ENCODE results near the gene PAM. TPM values are rescaled to one million over a fixed set of nuclear protein-coding genes. Genes with fewer than 3 reads are reported as not detected.

PAM gene
- total and polyA plus RNA-seq, 3 donors from 2014 or later: 65.5 to 92.5 (median 77.5) TPM

DNA sequence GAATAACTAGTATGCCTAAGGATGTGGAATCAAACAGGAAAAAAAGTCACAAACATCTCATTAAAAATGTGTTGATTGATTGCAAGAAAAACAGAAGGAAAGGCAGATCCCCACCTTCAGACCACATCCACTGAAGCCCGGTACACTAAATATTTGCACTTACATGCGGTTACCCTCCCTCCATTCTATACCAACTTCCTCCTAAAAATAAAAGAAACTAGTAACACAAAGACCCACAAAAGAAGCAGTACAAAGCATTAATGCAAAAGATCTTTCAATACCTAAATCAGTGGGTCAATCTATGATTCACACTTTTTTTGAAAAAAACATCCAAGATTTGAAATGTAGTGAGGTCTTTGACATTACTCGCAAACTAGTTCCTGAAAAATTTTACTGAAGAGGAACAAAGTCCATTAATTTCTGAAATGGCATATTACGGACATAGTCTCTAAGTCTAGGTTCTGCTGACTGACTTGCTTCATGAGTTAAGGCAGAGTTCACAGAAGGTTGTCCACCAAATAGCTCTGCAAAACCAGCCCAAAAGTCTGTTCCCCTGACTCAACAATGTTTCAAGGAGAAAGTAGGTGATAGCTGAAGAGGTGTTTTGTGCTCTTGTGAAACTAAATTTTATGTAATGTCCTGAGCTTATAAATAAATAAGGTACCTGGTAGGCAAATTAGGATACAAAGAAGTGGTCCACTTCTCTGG, 100.7 kb downstream of the PAM start:
- Histone ChIP-seq H3K36me3 (ENCODE audit: low read depth, missing control alignments) (no peaks in the 10 kb centered on the region), H3K27me3 (no peaks in the 10 kb centered on the region), H3K27ac (no peak overlapping the region), H3K9me3 (no peaks in the 10 kb centered on the region), H3K4me1 (no peaks in the 10 kb centered on the region), H3K4me3 (no peak overlapping the region)
- no peak for TF ChIP-seq POLR2A (IDR thresholded peaks at IDR 0.05)
- TF ChIP-seq, protein P1, sequence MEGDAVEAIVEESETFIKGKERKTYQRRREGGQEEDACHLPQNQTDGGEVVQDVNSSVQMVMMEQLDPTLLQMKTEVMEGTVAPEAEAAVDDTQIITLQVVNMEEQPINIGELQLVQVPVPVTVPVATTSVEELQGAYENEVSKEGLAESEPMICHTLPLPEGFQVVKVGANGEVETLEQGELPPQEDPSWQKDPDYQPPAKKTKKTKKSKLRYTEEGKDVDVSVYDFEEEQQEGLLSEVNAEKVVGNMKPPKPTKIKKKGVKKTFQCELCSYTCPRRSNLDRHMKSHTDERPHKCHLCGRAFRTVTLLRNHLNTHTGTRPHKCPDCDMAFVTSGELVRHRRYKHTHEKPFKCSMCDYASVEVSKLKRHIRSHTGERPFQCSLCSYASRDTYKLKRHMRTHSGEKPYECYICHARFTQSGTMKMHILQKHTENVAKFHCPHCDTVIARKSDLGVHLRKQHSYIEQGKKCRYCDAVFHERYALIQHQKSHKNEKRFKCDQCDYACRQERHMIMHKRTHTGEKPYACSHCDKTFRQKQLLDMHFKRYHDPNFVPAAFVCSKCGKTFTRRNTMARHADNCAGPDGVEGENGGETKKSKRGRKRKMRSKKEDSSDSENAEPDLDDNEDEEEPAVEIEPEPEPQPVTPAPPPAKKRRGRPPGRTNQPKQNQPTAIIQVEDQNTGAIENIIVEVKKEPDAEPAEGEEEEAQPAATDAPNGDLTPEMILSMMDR (IDR thresholded peaks at IDR 0.05): no peak
- WGBS, 2 donors: 92 to 93% methylated on average over 4 of the region's 4 CpGs
- intact Hi-C loops (cut with DNase I; ENCODE audit: low total_unique reads): no loop called here
- no peak for DNase-seq

DNA sequence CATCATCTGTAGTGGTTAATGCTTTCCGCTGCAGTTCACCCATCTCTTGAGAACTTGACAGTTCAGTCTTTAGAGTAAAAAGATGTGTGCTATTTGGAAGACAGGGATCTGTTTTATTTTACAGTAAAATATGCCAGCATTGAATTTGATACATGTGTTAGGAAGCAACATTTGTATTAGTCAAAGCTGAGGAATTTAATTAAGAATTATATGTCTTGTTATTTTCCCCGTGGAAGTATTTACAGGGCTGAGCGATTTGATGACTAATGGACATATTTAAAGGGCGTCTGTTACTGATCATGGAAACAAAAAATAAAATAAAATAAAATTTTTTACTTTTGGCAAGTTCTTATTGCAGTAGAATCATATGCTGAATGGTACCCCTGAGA, 101.3 kb downstream of the PAM start:
- Histone ChIP-seq H3K27me3 (no peaks in the 10 kb centered on the region), H3K9me3 (no peaks in the 10 kb centered on the region), H3K4me3 (no peak overlapping the region), H3K27ac (no peak overlapping the region), H3K4me1 (no peaks in the 10 kb centered on the region), H3K36me3 (ENCODE audit: low read depth, missing control alignments) (no peaks in the 10 kb centered on the region)
- no peak for TF ChIP-seq POLR2A (IDR thresholded peaks at IDR 0.05)
- TF ChIP-seq, protein P1 (IDR thresholded peaks at IDR 0.05): no peak
- WGBS, 2 donors: 84 to 95% methylated on average over 4 of the region's 4 CpGs
- intact Hi-C loops (cut with DNase I; ENCODE audit: low total_unique reads): no loop called here
- DNase-seq: no peak

DNA sequence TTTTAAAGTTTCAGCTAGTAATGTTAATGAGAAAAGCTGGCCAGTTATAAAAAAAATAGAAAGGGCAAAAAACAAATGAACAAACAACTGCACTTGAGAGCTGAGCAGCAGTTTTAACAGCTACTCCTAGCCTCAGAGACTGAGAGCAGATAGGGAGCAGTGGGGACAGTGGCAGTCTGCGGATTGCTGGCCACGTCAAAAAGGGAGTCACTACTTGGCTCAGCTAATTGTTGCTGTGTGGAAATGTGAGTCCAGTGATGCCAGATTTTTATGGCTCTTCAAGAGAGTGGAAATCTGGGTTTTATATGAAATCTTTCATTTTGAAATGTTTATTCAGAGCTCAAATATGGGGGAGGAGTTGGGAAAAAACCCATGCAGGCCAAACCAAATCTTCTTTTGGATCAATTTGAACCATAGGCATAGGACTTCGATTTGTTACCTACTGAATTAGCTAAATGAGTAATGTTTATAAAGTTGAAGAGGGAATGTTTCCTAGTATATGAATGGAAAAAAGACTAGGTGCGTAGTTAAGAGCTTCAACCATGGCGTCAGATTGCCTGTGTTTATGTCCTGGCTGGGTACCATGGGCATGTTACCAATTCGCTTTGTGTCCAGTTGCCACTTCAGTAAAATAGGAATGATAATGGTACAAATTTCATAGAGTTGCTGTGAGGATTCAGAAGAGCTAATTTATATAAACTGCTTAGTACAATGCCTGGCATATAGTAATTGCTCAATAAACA, 102.1 kb downstream of the PAM start:
- Histone ChIP-seq H3K4me3 (no peak overlapping the region), H3K27me3 (no peaks in the 10 kb centered on the region), H3K9me3 (no peaks in the 10 kb centered on the region), H3K27ac (no peak overlapping the region), H3K4me1 (no peaks in the 10 kb centered on the region), H3K36me3 (ENCODE audit: low read depth, missing control alignments) (no peaks in the 10 kb centered on the region)
- DNase-seq: no peak
- WGBS, 2 donors: 86 to 92% methylated on average over 6 of the region's 6 CpGs
- TF ChIP-seq, protein P1 (IDR thresholded peaks at IDR 0.05): no peak
- TF ChIP-seq POLR2A (IDR thresholded peaks at IDR 0.05): no peak
- intact Hi-C loops (cut with DNase I; ENCODE audit: low total_unique reads): no loop called here

DNA sequence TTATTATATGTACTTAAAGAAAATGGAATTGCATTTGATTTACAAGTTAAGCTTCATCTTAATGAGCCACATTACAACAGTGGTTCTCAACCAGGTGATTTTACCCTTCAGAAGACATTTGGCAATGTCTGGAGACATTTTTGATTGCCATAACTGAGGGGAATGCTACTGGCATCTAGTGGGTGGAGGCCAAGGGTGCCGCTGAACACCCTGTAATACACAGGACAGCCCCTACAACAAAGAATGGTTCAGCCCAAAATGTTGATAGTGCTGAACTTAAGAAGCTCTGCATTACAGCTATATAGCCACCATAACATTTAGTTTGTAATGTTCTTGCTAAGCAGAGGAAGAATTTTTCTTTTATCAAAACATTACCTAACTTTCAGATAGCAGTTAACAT, 103.1 kb downstream of the PAM start:
- 94 to 100% methylated on average over 1 of the region's 1 CpG for WGBS, 2 donors
- no peak overlapping the region for H3K27ac ChIP-seq
- TF ChIP-seq POLR2A (IDR thresholded peaks at IDR 0.05): no peak
- TF ChIP-seq, protein P1 (IDR thresholded peaks at IDR 0.05): no peak

More for the DNA sequence above, 103.1 kb downstream of the PAM start:
- Histone ChIP-seq H3K27me3 (no peaks in the 10 kb centered on the region), H3K4me3 (no peak overlapping the region), H3K9me3 (no peaks in the 10 kb centered on the region), H3K4me1 (no peaks in the 10 kb centered on the region), H3K36me3 (ENCODE audit: low read depth, missing control alignments) (no peaks in the 10 kb centered on the region)
- DNase-seq: no peak
- intact Hi-C loops (cut with DNase I; ENCODE audit: low total_unique reads): no loop called here

All from testis (tissue), 3 donors.